KBM-7 (cell line): Measurements from ENCODE around the gene RTL10.
A peak's percentile ranks its signal among the peaks of the same experiment; 100 is the strongest.
"Not testable (repeated sequence)": the region's sequence is repeated elsewhere in the genome, so short reads cannot be mapped to it uniquely, and the experiment has no call there.

ENCODE experiments used
- DNase-seq: peaks from one replicate; pipeline ENCODE4 v3.0.0-alpha.2; 2015
- in situ Hi-C: fragments of 300-500 bp; cut with MboI; formaldehyde crosslinking; loops from 2 replicates; pipeline ENCODE4 v1.14.3; 2020; ENCODE audit warnings: low sequenced_read_pairs, low pct_unique_long_range_greater_than_20kb, mixed read lengths

The RTL10 gene

GRCh38 chr22:19891317-19892256 is 36.9 kb upstream of the RTL10 start:
- in situ Hi-C loops: no loop called here
- DNase-seq: peak; percentile 95

GRCh38 chr22:19890502-19891316 is 36.0 kb upstream of the RTL10 start:
- DNase-seq: peak; percentile 13
- in situ Hi-C loops: no loop called here

- in situ Hi-C loops: loop anchor here (10.0 kb wide), 1 partner anchor 75 kb away; no protein-coding TSS in a partner anchor
- no peak for DNase-seq
Observed at GRCh38 chr22:19889951-19890350, 35.3 kb upstream of the RTL10 start.

- in situ Hi-C loops: loop anchor here (10.0 kb wide), 1 partner anchor 73 kb away; no protein-coding TSS in a partner anchor
- no peak for DNase-seq
Observed at GRCh38 chr22:19888131-19888746, 33.6 kb upstream of the RTL10 start.

GRCh38 chr22:19887256-19887985 is 32.7 kb upstream of the RTL10 start:
- in situ Hi-C loops: loop anchor here (10.0 kb wide), 1 partner anchor 73 kb away; no protein-coding TSS in a partner anchor
- DNase-seq: no peak

- in situ Hi-C loops: loop anchor here (10.0 kb wide), 1 partner anchor 72 kb away; no protein-coding TSS in a partner anchor
- DNase-seq: peak; percentile 96
Observed at GRCh38 chr22:19886605-19887255, 32.1 kb upstream of the RTL10 start.

GRCh38 chr22:19885841-19886592 is 31.3 kb upstream of the RTL10 start:
- no peak for DNase-seq
- in situ Hi-C loops: loop anchor here (10.0 kb wide), 1 partner anchor 71 kb away; no protein-coding TSS in a partner anchor

GRCh38 chr22:19884954-19885751 is 30.5 kb upstream of the RTL10 start:
- DNase-seq: no peak
- in situ Hi-C loops: loop anchor here (10.0 kb wide), 1 partner anchor 70 kb away; no protein-coding TSS in a partner anchor

- no peak for DNase-seq
- in situ Hi-C loops: loop anchor here (10.0 kb wide), 1 partner anchor 70 kb away; no protein-coding TSS in a partner anchor
Observed at GRCh38 chr22:19884161-19884953, 29.7 kb upstream of the RTL10 start.

- DNase-seq: not testable (repeated sequence)
- in situ Hi-C loops: loop anchor here (10.0 kb wide), 1 partner anchor 69 kb away; no protein-coding TSS in a partner anchor
Observed at GRCh38 chr22:19883446-19883845, 28.8 kb upstream of the RTL10 start.

GRCh38 chr22:19882446-19883381 is 28.0 kb upstream of the RTL10 start:
- no peak for DNase-seq
- in situ Hi-C loops: loop anchor here (10.0 kb wide), 1 partner anchor 68 kb away; no protein-coding TSS in a partner anchor

- DNase-seq: no peak
- in situ Hi-C loops: loop anchor here (10.0 kb wide), 1 partner anchor 66 kb away; no protein-coding TSS in a partner anchor
Observed at GRCh38 chr22:19880786-19881569, 26.3 kb upstream of the RTL10 start.

- no peak for DNase-seq
- in situ Hi-C loops: loop anchor here (10.0 kb wide), 1 partner anchor 65 kb away; no protein-coding TSS in a partner anchor
Observed at GRCh38 chr22:19879992-19880785, 25.5 kb upstream of the RTL10 start.
